ENCODE results near the gene PLAC9. TPM values are rescaled to one million over a fixed set of nuclear protein-coding genes. Genes with fewer than 3 reads are reported as not detected.

PLAC9 gene
- polyA plus RNA-seq, 1 experiment, result 19.3 TPM

DNA sequence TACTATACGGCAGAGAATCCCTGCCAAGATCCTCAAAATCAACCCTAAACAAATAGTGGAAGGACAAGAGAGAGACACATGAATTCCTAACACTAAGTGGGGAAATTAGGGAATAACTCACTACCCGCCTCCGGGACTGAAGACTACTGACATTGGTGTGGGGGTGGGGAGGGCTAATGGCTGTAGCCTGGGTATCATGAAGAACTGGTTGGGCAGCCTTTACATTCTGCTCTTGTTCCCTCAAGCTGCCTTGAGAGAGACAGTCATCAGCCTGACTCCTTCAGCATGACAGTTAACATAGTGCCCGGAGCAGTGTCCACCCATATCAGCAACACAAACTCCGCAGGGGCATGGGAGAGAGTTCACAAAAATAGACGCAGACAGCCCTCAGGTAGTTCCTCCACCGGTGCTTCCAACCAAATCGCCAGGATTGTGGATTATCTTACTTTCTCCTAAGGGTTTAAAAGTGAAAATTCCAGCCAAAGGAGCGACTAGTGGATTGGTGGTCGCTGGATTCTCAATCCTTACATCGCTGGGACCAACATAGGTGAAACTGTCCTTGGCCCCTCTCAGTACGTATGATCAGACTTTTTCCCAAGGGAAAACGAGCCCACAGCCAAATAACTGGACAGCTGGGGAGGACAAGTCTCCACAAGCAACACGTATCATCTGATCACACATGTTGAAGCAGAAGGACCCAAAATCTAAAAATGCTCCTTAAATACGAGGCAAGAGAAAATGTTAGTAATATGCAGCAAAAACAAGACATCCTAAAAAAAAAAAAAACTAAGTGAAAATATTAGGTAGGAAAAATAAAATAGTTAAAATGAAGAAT, 31.5 kb upstream of the PLAC9 start:
- no peak for DNase-seq (ENCODE audit: low read depth)
- ChIA-PET CTCF (no interaction called here), POLR2A (interaction anchor here (0.7 kb wide), 1 partner anchor 1747 kb away, joined by 5 read pairs; no protein-coding TSS in a partner anchor)
- TF ChIP-seq CTCF (IDR thresholded peaks at IDR 0.05; ENCODE audit: insufficient read depth, low read depth, low read length), result no peak
- Histone ChIP-seq H3K27me3 (ENCODE audit: control insufficient read depth, insufficient read depth, low read length) (peaks cover 2% of the 10 kb centered on the region; the same call in 1 of the 2 replicates), H3K36me3 (ENCODE audit: control insufficient read depth, insufficient read depth, low read length) (no peaks in the 10 kb centered on the region), H3K4me3 (ENCODE audit: low read depth, low read length) (no peak overlapping the region)

DNA sequence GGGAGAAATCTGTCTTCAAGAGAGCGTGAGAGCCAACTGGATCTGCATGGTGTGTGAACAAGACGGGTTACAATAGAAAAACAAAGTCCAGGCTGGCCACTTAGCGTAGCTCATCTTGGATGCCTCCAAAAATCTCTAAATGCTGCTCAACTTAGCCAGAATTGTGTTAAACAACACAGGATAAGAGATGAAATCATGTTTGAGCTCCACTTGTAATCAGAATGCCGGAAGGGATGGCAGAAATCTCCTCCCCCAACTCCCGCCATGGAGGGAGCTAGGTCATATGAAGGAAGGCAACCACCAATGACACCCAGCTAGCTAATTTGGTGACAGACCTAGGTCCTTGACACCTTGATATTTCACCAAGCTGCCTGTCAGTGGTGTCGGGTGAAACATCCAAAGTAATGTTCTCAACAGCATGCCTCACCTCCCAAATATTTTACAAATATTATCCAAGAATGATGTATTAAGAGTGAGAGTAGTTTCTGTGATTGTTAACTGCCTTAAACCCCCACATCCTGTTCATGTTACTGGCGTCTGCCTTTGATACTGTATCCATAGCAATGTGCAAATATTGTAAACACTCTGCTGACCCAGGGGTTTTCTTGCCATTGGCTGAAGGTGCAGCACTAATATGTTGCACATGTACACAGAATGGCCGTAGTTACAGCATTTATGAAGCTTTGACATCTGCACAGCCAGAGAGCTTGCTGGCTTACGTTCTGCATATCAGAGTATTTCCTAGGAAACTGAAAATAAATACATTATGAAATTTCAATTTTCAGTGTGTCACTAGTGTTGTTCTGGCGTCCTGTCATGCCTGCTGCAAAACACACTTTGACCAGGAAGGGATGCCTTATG, 28.2 kb upstream of the PLAC9 start:
- no peak for TF ChIP-seq CTCF (IDR thresholded peaks at IDR 0.05; ENCODE audit: insufficient read depth, low read depth, low read length)
- H3K27me3 ChIP-seq (ENCODE audit: control insufficient read depth, insufficient read depth, low read length), result peaks cover 2% of the 10 kb centered on the region; the same call in 1 of the 2 replicates
- no peaks in the 10 kb centered on the region for H3K36me3 ChIP-seq (ENCODE audit: control insufficient read depth, insufficient read depth, low read length)
- POLR2A ChIA-PET, result interaction anchor here (0.5 kb wide), 1 partner anchor 99 kb away, joined by 20 read pairs; no protein-coding TSS in a partner anchor
- peak; percentile 83 for DNase-seq (ENCODE audit: low read depth)
- H3K4me3 ChIP-seq (ENCODE audit: low read depth, low read length), result no peak overlapping the region
- CTCF ChIA-PET, result no interaction called here

GRCh38 chr10:80108576-80109239, 23.8 kb upstream of the PLAC9 start:
- ChIA-PET CTCF (no interaction called here), POLR2A (no interaction called here)
- no peak for DNase-seq (ENCODE audit: low read depth)
- Histone ChIP-seq H3K36me3 (ENCODE audit: control insufficient read depth, insufficient read depth, low read length) (no peaks in the 10 kb centered on the region), H3K27me3 (ENCODE audit: control insufficient read depth, insufficient read depth, low read length) (no peaks in the 10 kb centered on the region), H3K4me3 (ENCODE audit: low read depth, low read length) (no peak overlapping the region)
- TF ChIP-seq CTCF (IDR thresholded peaks at IDR 0.05; ENCODE audit: insufficient read depth, low read depth, low read length), result no peak

GRCh38 chr10:80110986-80111385, 21.5 kb upstream of the PLAC9 start:
- POLR2A ChIA-PET, result interaction anchor here (0.7 kb wide), 1 partner anchor 22 kb away, joined by 7 read pairs; no protein-coding TSS in a partner anchor
- TF ChIP-seq CTCF (IDR thresholded peaks at IDR 0.05; ENCODE audit: insufficient read depth, low read depth, low read length), result no peak

More at GRCh38 chr10:80110986-80111385, 21.5 kb upstream of the PLAC9 start:
- no peaks in the 10 kb centered on the region for H3K36me3 ChIP-seq (ENCODE audit: control insufficient read depth, insufficient read depth, low read length)
- DNase-seq (ENCODE audit: low read depth), result no peak
- H3K4me3 ChIP-seq (ENCODE audit: low read depth, low read length), result no peak overlapping the region
- H3K27me3 ChIP-seq (ENCODE audit: control insufficient read depth, insufficient read depth, low read length), result no peaks in the 10 kb centered on the region
- CTCF ChIA-PET, result interaction anchor here (1.0 kb wide), 1 partner anchor 9 kb away, joined by 3 read pairs; no protein-coding TSS in a partner anchor

Measured in BJ (cell line).